ENCODE measurements around the gene HDGFL3. TPM values are rescaled to one million over a fixed set of nuclear protein-coding genes. Genes with fewer than 3 reads are reported as not detected.

Gene HDGFL3
- total and polyA plus RNA-seq, 7 donors: 2.1 to 83.6 (median 58.0) TPM

DNA sequence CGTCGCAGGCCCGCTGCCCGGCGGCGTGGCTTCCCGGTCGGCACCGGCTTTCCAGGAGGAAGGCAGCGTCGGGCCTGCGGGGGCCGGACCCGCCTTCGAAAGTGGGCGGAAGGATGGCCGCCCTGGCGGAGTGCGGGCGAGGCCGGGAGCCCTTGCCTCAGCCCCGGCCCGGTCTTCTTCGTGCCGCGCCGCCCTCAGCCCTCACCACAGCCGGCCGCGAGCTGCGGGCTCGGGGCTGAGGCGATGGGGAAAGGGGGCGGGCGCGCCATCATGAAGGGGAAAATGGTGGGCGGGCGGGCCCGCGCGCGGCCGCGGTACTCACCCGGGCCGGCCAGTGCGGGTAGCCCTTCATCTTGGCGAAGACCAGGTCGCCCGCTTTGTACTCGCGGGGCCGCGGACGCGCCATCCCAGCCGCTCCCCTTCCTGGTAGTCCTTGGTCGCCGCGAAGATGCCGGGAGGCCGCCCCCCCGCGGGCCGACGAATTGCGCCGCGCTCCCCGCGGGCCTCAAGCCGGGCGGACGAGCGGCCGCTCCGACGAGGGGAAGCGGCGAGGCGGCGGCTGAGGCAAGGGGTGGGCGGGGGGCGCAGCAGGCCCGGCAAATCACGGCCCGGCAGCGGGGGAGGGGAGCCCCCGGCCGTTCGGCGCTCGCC, 489 bp downstream of the HDGFL3 start:
- WGBS, 2 donors: 1% methylated on average over 93 of the region's 93 CpGs
- intact Hi-C loops (cut with DNase I): loop anchor here (2.0 to 5.0 kb wide), 3 partner anchors 140 to 360 kb away; partner anchors contain the start of genes BTBD1 and C15orf40

DNA sequence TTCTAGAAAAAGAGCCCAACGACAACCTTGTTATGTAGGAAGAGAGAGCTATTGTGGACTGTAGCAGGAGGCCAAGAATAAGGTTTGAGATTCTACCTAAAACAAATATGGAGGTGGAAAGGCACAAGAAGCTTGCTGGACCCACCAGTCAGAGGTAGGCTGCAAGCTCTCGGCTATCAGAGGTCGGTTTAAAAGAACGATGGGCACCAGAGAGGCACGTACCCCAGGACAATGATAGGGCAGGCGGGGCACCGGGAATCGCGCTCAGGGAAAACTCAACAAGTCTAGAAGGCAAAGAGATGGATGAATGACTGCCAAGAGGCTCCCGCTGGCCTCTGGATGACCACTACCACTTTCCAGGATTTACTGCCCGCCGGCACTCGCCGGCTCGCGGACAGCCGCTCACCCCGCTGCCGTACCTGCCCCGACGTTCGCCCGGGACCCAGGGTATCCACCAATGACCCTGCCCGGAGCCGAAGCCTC, 1.1 kb downstream of the HDGFL3 start:
- TF ChIP-seq EP300 (IDR thresholded peaks at IDR 0.05) (no peak), POLR2AphosphoS5 (IDR thresholded peaks at IDR 0.05) (no peak), POLR2A (IDR thresholded peaks at IDR 0.05) (no peak)
- TF ChIP-seq, protein P1, sequence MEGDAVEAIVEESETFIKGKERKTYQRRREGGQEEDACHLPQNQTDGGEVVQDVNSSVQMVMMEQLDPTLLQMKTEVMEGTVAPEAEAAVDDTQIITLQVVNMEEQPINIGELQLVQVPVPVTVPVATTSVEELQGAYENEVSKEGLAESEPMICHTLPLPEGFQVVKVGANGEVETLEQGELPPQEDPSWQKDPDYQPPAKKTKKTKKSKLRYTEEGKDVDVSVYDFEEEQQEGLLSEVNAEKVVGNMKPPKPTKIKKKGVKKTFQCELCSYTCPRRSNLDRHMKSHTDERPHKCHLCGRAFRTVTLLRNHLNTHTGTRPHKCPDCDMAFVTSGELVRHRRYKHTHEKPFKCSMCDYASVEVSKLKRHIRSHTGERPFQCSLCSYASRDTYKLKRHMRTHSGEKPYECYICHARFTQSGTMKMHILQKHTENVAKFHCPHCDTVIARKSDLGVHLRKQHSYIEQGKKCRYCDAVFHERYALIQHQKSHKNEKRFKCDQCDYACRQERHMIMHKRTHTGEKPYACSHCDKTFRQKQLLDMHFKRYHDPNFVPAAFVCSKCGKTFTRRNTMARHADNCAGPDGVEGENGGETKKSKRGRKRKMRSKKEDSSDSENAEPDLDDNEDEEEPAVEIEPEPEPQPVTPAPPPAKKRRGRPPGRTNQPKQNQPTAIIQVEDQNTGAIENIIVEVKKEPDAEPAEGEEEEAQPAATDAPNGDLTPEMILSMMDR (IDR thresholded peaks at IDR 0.05): no peak
- H3K4me3 ChIP-seq: peak overlapping the region; percentile 82 to 96 (median 93)
- intact Hi-C loops (cut with DNase I): loop anchor here (2.0 to 5.0 kb wide), 3 partner anchors 140 to 359 kb away; partner anchors contain the start of genes BTBD1 and C15orf40
- H3K27ac ChIP-seq: peak overlapping the region; percentile 93 to 98 (median 96)
- no peaks in the 10 kb centered on the region for H3K9me3 ChIP-seq
- H3K27me3 ChIP-seq: no peaks in the 10 kb centered on the region
- H3K4me1 ChIP-seq: peaks cover 0 to 56% (median 37%) of the 10 kb centered on the region in 4 donors
- 2 to 4% methylated on average over 25 of the region's 25 CpGs for WGBS, 2 donors
- DNase-seq: peak; percentile 62
- H3K36me3 ChIP-seq: no peaks in the 10 kb centered on the region

More for the DNA sequence above, 489 bp downstream of the HDGFL3 start:
- Histone ChIP-seq H3K4me3 (peak overlapping the region; percentile 82 to 96 (median 93)), H3K4me1 (peaks cover 0 to 50% (median 34%) of the 10 kb centered on the region in 4 donors), H3K36me3 (no peaks in the 10 kb centered on the region), H3K27ac (peak overlapping the region; percentile 93 to 98 (median 96)), H3K27me3 (no peaks in the 10 kb centered on the region), H3K9me3 (no peaks in the 10 kb centered on the region)
- peak; percentile 71 for DNase-seq
- TF ChIP-seq POLR2AphosphoS5 (IDR thresholded peaks at IDR 0.05) (peak in 1 of 4 donors; percentile 5), POLR2A (IDR thresholded peaks at IDR 0.05) (no peak)

DNA sequence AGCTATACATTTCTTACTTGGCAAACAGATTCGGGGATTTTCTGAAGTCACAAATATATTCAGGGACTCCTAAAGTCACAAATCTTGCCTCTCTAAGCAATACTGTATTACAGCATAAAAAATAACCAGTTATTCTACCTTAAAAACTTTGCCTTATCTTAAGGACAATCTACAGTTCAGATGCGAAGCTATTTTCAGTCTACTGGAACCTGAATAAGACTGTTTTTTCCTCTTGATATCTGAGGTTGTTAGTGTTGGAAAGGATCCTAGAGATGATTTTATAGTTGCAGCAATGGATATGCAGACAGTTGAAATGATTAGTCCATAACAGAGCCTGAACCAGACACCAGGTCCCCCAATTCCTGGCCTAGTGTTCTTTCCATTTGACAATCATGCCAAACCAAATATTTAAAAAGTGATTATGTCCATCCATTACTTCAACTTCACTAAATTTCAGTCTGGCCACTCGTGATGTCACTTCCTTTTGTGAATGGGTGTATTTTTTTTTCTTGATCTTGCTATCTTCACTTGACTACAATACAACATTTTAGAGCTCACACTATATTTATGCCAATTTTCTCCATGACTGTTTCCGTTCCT, 1.8 kb downstream of the HDGFL3 start:
- 28 to 53% methylated on average over 4 of the region's 4 CpGs for WGBS, 2 donors
- TF ChIP-seq EP300 (IDR thresholded peaks at IDR 0.05) (no peak), POLR2A (IDR thresholded peaks at IDR 0.05) (no peak), POLR2AphosphoS5 (IDR thresholded peaks at IDR 0.05) (no peak)
- TF ChIP-seq, protein P1 (IDR thresholded peaks at IDR 0.05): no peak
- Histone ChIP-seq H3K36me3 (no peaks in the 10 kb centered on the region), H3K27me3 (no peaks in the 10 kb centered on the region), H3K27ac (peak overlapping the region; percentile 93 to 98 (median 96)), H3K4me1 (peaks cover 0 to 63% (median 44%) of the 10 kb centered on the region in 4 donors), H3K9me3 (no peaks in the 10 kb centered on the region), H3K4me3 (peak overlapping the region in 3 of 4 donors; percentile 92 to 96 (median 94))
- intact Hi-C loops (cut with DNase I): loop anchor here (2.0 to 5.0 kb wide), 3 partner anchors 139 to 359 kb away; partner anchors contain the start of genes BTBD1 and C15orf40
- no peak for DNase-seq

DNA sequence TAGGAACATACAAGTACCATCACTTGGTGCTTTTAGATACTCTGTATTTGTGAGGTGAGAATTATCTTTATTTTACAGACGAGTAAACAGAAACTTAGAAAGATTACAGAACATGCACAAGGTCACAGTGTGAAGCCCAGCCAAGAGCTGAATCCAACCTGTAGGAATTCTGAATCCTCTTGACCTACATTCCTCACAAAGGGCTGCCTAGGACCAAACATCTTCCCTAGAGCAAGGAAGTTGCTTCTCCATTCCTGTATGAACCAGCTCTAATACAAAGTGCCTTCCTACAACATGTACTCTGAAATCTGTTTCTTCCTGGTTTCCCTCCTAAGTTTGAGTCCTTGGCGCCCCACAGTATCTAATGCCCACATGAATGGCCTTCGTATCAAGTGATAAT, 2.9 kb downstream of the HDGFL3 start:
- intact Hi-C loops (cut with DNase I): loop anchor here (5.0 kb wide), 2 partner anchors 192 to 357 kb away; partner anchors contain the start of gene C15orf40
- no peak overlapping the region for H3K4me3 ChIP-seq
- peak overlapping the region in 2 of 4 donors; percentile 97 to 98 for H3K27ac ChIP-seq
- peaks cover 0 to 69% (median 44%) of the 10 kb centered on the region in 4 donors for H3K4me1 ChIP-seq
- TF ChIP-seq EP300 (IDR thresholded peaks at IDR 0.05): no peak
- TF ChIP-seq POLR2AphosphoS5 (IDR thresholded peaks at IDR 0.05): no peak
- TF ChIP-seq, protein P1 (IDR thresholded peaks at IDR 0.05): no peak
- no peak for TF ChIP-seq POLR2A (IDR thresholded peaks at IDR 0.05)
- H3K9me3 ChIP-seq: no peaks in the 10 kb centered on the region
- H3K27me3 ChIP-seq: no peaks in the 10 kb centered on the region
- no peak for DNase-seq
- WGBS, 2 donors: 74 to 80% methylated on average over 3 of the region's 3 CpGs
- H3K36me3 ChIP-seq: no peaks in the 10 kb centered on the region

DNA sequence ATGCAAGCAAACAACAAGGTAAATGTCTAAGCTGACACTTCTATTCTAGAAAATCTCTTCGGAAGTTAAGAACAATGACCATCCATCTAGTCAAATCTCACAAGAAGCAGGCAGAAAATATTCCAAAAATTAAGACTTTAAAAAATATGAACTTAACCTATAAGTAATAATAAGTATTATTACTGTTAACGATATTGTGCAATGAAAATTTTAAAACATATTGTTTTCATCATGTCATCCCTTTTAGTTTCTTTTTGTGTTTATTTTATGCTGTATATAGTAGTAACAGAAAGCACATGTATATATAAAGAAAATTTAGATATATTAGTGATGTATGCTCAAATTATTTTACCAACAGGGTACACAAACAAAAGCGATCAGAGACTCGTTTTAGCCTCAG, 4.1 kb downstream of the HDGFL3 start:
- no peak for TF ChIP-seq POLR2A (IDR thresholded peaks at IDR 0.05)
- no peak for TF ChIP-seq POLR2AphosphoS5 (IDR thresholded peaks at IDR 0.05)
- TF ChIP-seq, protein P1 (IDR thresholded peaks at IDR 0.05): no peak
- no peak for TF ChIP-seq EP300 (IDR thresholded peaks at IDR 0.05)
- no peak for DNase-seq
- Histone ChIP-seq H3K4me1 (peaks cover 0 to 71% (median 44%) of the 10 kb centered on the region in 4 donors), H3K36me3 (no peaks in the 10 kb centered on the region), H3K27me3 (no peaks in the 10 kb centered on the region), H3K9me3 (no peaks in the 10 kb centered on the region), H3K4me3 (no peak overlapping the region), H3K27ac (no peak overlapping the region)
- 91% methylated on average over 4 of the region's 4 CpGs for WGBS, 2 donors
- intact Hi-C loops (cut with DNase I): no loop called here

Data from sigmoid colon (tissue), 7 donors.